Thyroid gland (tissue), 4 donors: ENCODE data around the gene PADI1.

Experiments used
- POLR2A ChIP-seq, 2 donors: fragments of 450-650 bp; IDR thresholded peaks; one replicate each; pipeline ENCODE4 v1.6.1; 2017; ENCODE audit warnings: antibody characterized with exemption in 2 of 2, mild to moderate bottlenecking in 2 of 2, moderate library complexity in 1 of 2
- TF ChIP-seq, protein P1 (sequence below), 6 experiments: fragments of 200-600 bp in 3 of 6; fragments of 450-650 bp in 3 of 6; sonication (generic) in 3 of 6; IDR thresholded peaks; one replicate each; pipeline ENCODE4 v1.5.1; 2016 to 2019; ENCODE audit warnings: antibody characterized with exemption in 6 of 6, mild to moderate bottlenecking in 2 of 6, inconsistent platforms in 1 of 6, moderate library complexity in 1 of 6

- TF ChIP-seq POLR2A (IDR thresholded peaks at IDR 0.05): no peak
- TF ChIP-seq, protein P1, sequence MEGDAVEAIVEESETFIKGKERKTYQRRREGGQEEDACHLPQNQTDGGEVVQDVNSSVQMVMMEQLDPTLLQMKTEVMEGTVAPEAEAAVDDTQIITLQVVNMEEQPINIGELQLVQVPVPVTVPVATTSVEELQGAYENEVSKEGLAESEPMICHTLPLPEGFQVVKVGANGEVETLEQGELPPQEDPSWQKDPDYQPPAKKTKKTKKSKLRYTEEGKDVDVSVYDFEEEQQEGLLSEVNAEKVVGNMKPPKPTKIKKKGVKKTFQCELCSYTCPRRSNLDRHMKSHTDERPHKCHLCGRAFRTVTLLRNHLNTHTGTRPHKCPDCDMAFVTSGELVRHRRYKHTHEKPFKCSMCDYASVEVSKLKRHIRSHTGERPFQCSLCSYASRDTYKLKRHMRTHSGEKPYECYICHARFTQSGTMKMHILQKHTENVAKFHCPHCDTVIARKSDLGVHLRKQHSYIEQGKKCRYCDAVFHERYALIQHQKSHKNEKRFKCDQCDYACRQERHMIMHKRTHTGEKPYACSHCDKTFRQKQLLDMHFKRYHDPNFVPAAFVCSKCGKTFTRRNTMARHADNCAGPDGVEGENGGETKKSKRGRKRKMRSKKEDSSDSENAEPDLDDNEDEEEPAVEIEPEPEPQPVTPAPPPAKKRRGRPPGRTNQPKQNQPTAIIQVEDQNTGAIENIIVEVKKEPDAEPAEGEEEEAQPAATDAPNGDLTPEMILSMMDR (IDR thresholded peaks at IDR 0.05): no peak
These were observed 76.8 kb downstream of the PADI1 start for GRCh38 chr1:17281775-17282181.
